ENCODE data around the gene THPO. TPM values are rescaled to one million over a fixed set of nuclear protein-coding genes. Genes with fewer than 3 reads are reported as not detected.

Gene THPO
- polyA plus RNA-seq (2013), result not detected

DNA sequence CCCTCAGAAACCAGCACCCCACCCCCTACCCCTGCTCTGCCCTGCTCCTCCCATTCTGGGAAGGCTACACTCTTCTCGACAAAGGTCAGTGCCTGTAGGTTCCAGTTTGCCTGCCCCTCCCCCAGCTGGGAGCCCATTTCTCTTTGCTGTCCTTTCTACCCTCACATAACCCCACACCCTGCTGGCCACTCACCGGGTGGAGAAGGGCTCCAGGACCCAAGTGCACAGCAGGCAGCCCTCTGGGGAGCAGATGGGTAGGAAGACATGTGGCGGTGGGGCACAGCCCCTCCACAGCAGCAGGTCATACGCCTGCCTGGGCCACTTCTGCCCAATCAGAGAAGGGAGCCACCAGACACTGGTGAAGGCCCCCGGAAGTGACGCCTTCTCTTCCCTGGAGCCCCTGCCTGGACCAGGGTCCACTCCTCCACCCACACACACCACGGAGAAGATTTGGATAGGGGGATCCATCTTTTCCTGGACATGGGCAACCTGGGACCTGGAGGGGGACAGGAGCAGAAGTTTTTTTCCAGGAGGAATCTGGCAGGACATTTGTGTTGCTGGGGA, at the start of gene THPO:
THPO (minus strand) TSS at position 326 of the 564 bp plus-strand sequence. CDS start 1,948 bp downstream, outside the sequence.
- H3K36me3 ChIP-seq (ENCODE audit: control insufficient read depth in 4 of 4, insufficient read depth in 4 of 4, low read length in 3 of 4), result no peaks in the 10 kb centered on the region
- H3K27ac ChIP-seq (ENCODE audit: insufficient read depth in 1 of 2, low read depth in 1 of 2, low read length in 2 of 2, poor library complexity in 1 of 2, severe bottlenecking in 2 of 2), result no peak within 1 kb of the TSS
- DNase-seq, result no peak
- peaks cover 0 to 47% (median 22%) of the 10 kb centered on the region in 5 experiments for H3K27me3 ChIP-seq (replicated peaks in 2 of 5; ENCODE audit: control insufficient read depth in 4 of 5, insufficient read depth in 5 of 5, low read length in 4 of 5)
- POLR2A ChIA-PET, result no interaction called here
- H3K9me3 ChIP-seq (ENCODE audit: control extremely low read depth in 1 of 5, control insufficient read depth in 4 of 5, insufficient read depth in 2 of 5, low read depth in 1 of 5, low read length in 4 of 5), result no peaks in the 10 kb centered on the region
- 100% methylated on average over 4 of the region's 7 CpGs for WGBS (ENCODE audit: insufficient coverage)
- H3K4me3 ChIP-seq (ENCODE audit: control insufficient read depth in 1 of 7, extremely low read depth in 1 of 7, insufficient read depth in 4 of 7, low read depth in 2 of 7, low read length in 6 of 7), result no peak within 1 kb of the TSS
- H3K4me1 ChIP-seq (ENCODE audit: control extremely low read depth in 1 of 4, control insufficient read depth in 4 of 4, insufficient read depth in 4 of 4, low read length in 3 of 4), result peaks cover 2 to 27% (median 21%) of the 10 kb centered on the region in 4 experiments
- CTCF ChIA-PET, result interaction anchor here (1.2 to 15.3 kb wide), 7 partner anchors 9 to 164 kb away, joined by 3 to 368 read pairs (median 5); no protein-coding TSS in a partner anchor

DNA sequence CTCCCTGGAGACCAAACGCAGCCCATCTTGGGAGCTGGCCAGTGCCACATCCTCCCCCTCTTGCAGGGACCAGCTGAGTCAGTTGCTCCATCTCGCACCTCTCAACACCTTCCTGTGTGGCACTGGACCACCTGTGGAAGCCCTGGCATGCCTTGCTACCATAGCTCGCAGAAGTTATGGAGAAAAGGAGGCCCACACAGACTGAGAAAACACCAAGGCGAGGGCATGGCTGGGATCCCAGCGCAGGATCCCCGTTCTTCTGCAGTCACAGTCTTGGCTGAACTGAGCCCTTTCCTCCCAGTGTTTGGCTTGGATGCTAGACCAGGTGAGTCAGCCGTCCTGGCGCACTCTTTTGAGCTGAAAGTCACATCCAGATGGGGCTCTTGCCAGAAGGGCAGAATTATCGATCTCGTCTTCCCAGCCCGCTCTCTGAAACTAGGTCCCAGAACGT, 48.7 kb upstream of the THPO start:
- Histone ChIP-seq H3K36me3 (ENCODE audit: control insufficient read depth in 4 of 4, insufficient read depth in 4 of 4, low read length in 3 of 4) (no peaks in the 10 kb centered on the region), H3K27me3 (replicated peaks in 2 of 5; ENCODE audit: control insufficient read depth in 4 of 5, insufficient read depth in 5 of 5, low read length in 4 of 5) (no peaks in the 10 kb centered on the region), H3K4me1 (ENCODE audit: control extremely low read depth in 1 of 4, control insufficient read depth in 4 of 4, insufficient read depth in 4 of 4, low read length in 3 of 4) (no peaks in the 10 kb centered on the region), H3K4me3 (ENCODE audit: control insufficient read depth in 1 of 7, extremely low read depth in 1 of 7, insufficient read depth in 4 of 7, low read depth in 2 of 7, low read length in 6 of 7) (no peak overlapping the region), H3K9me3 (ENCODE audit: control extremely low read depth in 1 of 5, control insufficient read depth in 4 of 5, insufficient read depth in 2 of 5, low read depth in 1 of 5, low read length in 4 of 5) (peaks cover 0 to 8% (median 0%) of the 10 kb centered on the region in 5 experiments), H3K27ac (ENCODE audit: insufficient read depth in 1 of 2, low read depth in 1 of 2, low read length in 2 of 2, poor library complexity in 1 of 2, severe bottlenecking in 2 of 2) (no peak overlapping the region)
- POLR2A ChIA-PET, result interaction anchor here (0.6 kb wide), 1 partner anchor 950 kb away, joined by 3 read pairs; no protein-coding TSS in a partner anchor
- CTCF ChIA-PET, result interaction anchor here (0.7 to 2.0 kb wide), 5 partner anchors 9 to 113 kb away, joined by 3 to 9 read pairs (median 4); no protein-coding TSS in a partner anchor
- DNase-seq, result no peak
- WGBS (ENCODE audit: insufficient coverage), result 97% methylated on average over 10 of the region's 12 CpGs

DNA sequence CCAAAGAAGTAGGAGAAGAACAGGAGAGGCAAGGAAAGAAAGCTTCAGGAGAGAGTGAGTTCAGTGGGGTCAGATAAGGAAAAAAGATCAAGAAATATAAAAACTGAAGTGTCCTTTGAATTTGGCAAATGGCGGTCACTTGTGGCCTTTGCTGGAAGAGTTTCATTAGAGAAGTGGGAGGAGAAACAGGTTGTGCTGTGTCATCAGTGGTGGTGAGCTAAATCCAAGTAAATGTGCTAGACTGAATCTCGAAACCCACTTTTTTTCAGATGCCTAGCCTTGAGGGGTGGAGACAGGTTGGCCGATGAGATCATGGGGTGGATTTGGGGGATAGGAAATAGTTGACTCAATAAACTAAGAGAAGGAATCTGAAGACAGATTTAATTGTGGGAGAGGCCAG, 45.6 kb upstream of the THPO start:
- CTCF ChIA-PET, result interaction anchor here (0.8 to 14.0 kb wide), 7 partner anchors 14 to 118 kb away, joined by 3 to 173 read pairs (median 3); no protein-coding TSS in a partner anchor
- H3K9me3 ChIP-seq (ENCODE audit: control extremely low read depth in 1 of 5, control insufficient read depth in 4 of 5, insufficient read depth in 2 of 5, low read depth in 1 of 5, low read length in 4 of 5), result peaks cover 0 to 8% (median 0%) of the 10 kb centered on the region in 5 experiments
- POLR2A ChIA-PET, result no interaction called here
- H3K4me3 ChIP-seq (ENCODE audit: control insufficient read depth in 1 of 7, extremely low read depth in 1 of 7, insufficient read depth in 4 of 7, low read depth in 2 of 7, low read length in 6 of 7), result no peak overlapping the region
- no peaks in the 10 kb centered on the region for H3K27me3 ChIP-seq (replicated peaks in 2 of 5; ENCODE audit: control insufficient read depth in 4 of 5, insufficient read depth in 5 of 5, low read length in 4 of 5)
- WGBS (ENCODE audit: insufficient coverage), result 80% methylated on average over 2 of the region's 3 CpGs
- peak in 2 of 3 donors; percentile 65 to 70 for DNase-seq
- no peaks in the 10 kb centered on the region for H3K4me1 ChIP-seq (ENCODE audit: control extremely low read depth in 1 of 4, control insufficient read depth in 4 of 4, insufficient read depth in 4 of 4, low read length in 3 of 4)
- H3K27ac ChIP-seq (ENCODE audit: insufficient read depth in 1 of 2, low read depth in 1 of 2, low read length in 2 of 2, poor library complexity in 1 of 2, severe bottlenecking in 2 of 2), result no peak overlapping the region
- no peaks in the 10 kb centered on the region for H3K36me3 ChIP-seq (ENCODE audit: control insufficient read depth in 4 of 4, insufficient read depth in 4 of 4, low read length in 3 of 4)

DNA sequence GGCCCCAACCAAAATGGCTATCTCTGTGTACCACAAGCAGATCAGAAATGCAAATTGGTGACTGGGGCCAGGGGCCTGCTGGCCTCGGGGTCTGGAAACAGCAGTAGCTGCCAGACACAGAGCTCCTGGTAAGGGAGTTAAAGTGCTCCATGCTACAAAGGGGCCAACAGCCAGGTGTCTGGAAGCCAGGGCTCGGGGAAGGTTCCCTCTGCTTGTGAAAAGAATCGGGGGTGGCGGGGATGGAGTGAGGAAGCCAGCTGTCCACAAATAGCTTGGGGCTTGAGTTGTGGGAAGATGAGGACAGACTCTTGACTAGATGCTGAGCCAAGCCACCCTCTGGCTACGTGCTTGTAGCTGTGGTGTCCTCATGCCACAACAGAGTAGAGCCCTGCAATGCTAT, 41.2 kb upstream of the THPO start:
- CTCF ChIA-PET, result interaction anchor here (0.9 to 14.0 kb wide), 10 partner anchors 28 to 122 kb away, joined by 3 to 173 read pairs (median 8); no protein-coding TSS in a partner anchor
- no peaks in the 10 kb centered on the region for H3K4me1 ChIP-seq (ENCODE audit: control extremely low read depth in 1 of 4, control insufficient read depth in 4 of 4, insufficient read depth in 4 of 4, low read length in 3 of 4)
- H3K4me3 ChIP-seq (ENCODE audit: control insufficient read depth in 1 of 7, extremely low read depth in 1 of 7, insufficient read depth in 4 of 7, low read depth in 2 of 7, low read length in 6 of 7), result no peak overlapping the region
- H3K36me3 ChIP-seq (ENCODE audit: control insufficient read depth in 4 of 4, insufficient read depth in 4 of 4, low read length in 3 of 4), result no peaks in the 10 kb centered on the region
- no peaks in the 10 kb centered on the region for H3K27me3 ChIP-seq (replicated peaks in 2 of 5; ENCODE audit: control insufficient read depth in 4 of 5, insufficient read depth in 5 of 5, low read length in 4 of 5)
- 90% methylated on average over 4 of the region's 5 CpGs for WGBS (ENCODE audit: insufficient coverage)
- peaks cover 0 to 8% (median 0%) of the 10 kb centered on the region in 5 experiments for H3K9me3 ChIP-seq (ENCODE audit: control extremely low read depth in 1 of 5, control insufficient read depth in 4 of 5, insufficient read depth in 2 of 5, low read depth in 1 of 5, low read length in 4 of 5)
- POLR2A ChIA-PET, result no interaction called here
- DNase-seq, result no peak
- H3K27ac ChIP-seq (ENCODE audit: insufficient read depth in 1 of 2, low read depth in 1 of 2, low read length in 2 of 2, poor library complexity in 1 of 2, severe bottlenecking in 2 of 2), result no peak overlapping the region

DNA sequence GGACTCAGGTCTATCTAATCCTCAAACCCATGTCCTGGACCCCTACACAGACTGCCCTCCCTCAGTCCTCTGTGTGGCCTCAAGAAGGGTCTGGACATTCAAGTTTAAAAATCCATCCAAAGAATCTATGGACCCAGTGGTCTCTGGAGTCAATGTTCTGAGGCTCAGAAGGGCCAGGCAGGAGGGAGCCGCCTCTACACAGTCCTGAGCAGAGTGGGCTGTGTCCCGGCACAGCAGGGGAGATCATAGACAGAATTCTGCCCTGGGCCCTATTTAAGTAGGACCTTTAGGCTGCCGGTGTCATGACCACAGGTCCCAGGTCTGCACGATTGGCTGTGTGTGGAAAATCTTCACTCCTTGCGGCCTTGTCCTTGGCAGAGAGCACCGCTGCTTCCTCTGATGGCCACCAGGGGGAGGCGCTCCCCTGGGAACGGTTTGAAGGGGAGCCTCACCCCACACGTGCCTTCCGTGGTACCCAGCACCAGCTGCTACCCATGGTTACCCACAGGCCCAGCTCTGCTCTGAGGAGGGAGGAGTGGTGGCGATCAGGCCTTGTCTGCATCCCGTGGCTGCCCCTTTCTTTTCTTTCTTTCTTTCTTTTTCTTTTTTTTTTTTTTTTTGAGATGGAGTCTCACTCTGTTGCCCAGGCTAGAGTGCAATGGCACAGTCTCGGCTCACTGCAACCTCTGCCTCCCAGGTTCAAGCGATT, 39.8 kb upstream of the THPO start:
- Histone ChIP-seq H3K27ac (ENCODE audit: insufficient read depth in 1 of 2, low read depth in 1 of 2, low read length in 2 of 2, poor library complexity in 1 of 2, severe bottlenecking in 2 of 2) (no peak overlapping the region), H3K9me3 (ENCODE audit: control extremely low read depth in 1 of 5, control insufficient read depth in 4 of 5, insufficient read depth in 2 of 5, low read depth in 1 of 5, low read length in 4 of 5) (peaks cover 0 to 6% (median 0%) of the 10 kb centered on the region in 5 experiments), H3K27me3 (replicated peaks in 2 of 5; ENCODE audit: control insufficient read depth in 4 of 5, insufficient read depth in 5 of 5, low read length in 4 of 5) (no peaks in the 10 kb centered on the region), H3K4me3 (ENCODE audit: control insufficient read depth in 1 of 7, extremely low read depth in 1 of 7, insufficient read depth in 4 of 7, low read depth in 2 of 7, low read length in 6 of 7) (no peak overlapping the region), H3K4me1 (ENCODE audit: control extremely low read depth in 1 of 4, control insufficient read depth in 4 of 4, insufficient read depth in 4 of 4, low read length in 3 of 4) (no peaks in the 10 kb centered on the region), H3K36me3 (ENCODE audit: control insufficient read depth in 4 of 4, insufficient read depth in 4 of 4, low read length in 3 of 4) (no peaks in the 10 kb centered on the region)
- POLR2A ChIA-PET, result no interaction called here
- WGBS (ENCODE audit: insufficient coverage), result 43% methylated on average over 4 of the region's 14 CpGs
- peak; percentile 85 to 90 (median 88) for DNase-seq
- CTCF ChIA-PET, result interaction anchor here (0.6 to 14.0 kb wide), 18 partner anchors 10 to 133 kb away, joined by 3 to 173 read pairs (median 6); no protein-coding TSS in a partner anchor

DNA sequence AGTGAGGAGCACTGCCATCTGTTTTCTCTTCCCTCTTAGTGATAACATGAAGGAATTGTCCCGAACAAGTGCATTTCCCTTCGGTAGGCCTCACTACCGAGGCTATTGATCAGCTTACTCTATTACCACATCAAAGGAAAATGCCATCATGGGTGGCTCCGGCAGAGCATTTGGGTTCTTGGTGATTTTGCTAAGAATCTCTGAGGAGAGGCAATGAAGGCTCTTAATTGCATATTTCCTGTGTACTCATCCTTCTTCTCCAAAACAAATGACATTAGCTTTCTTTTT, 37.1 kb upstream of the THPO start:
- CTCF ChIA-PET, result interaction anchor here (0.9 to 14.0 kb wide), 7 partner anchors 12 to 168 kb away, joined by 3 to 173 read pairs (median 3); no protein-coding TSS in a partner anchor
- H3K27me3 ChIP-seq (replicated peaks in 2 of 5; ENCODE audit: control insufficient read depth in 4 of 5, insufficient read depth in 5 of 5, low read length in 4 of 5), result no peaks in the 10 kb centered on the region
- POLR2A ChIA-PET, result no interaction called here

More for the DNA sequence above, 37.1 kb upstream of the THPO start:
- no peaks in the 10 kb centered on the region for H3K4me1 ChIP-seq (ENCODE audit: control extremely low read depth in 1 of 4, control insufficient read depth in 4 of 4, insufficient read depth in 4 of 4, low read length in 3 of 4)
- H3K36me3 ChIP-seq (ENCODE audit: control insufficient read depth in 4 of 4, insufficient read depth in 4 of 4, low read length in 3 of 4), result no peaks in the 10 kb centered on the region
- no peak for DNase-seq
- H3K27ac ChIP-seq (ENCODE audit: insufficient read depth in 1 of 2, low read depth in 1 of 2, low read length in 2 of 2, poor library complexity in 1 of 2, severe bottlenecking in 2 of 2), result no peak overlapping the region
- WGBS (ENCODE audit: insufficient coverage), result 96% methylated on average over 4 of the region's 4 CpGs
- H3K9me3 ChIP-seq (ENCODE audit: control extremely low read depth in 1 of 5, control insufficient read depth in 4 of 5, insufficient read depth in 2 of 5, low read depth in 1 of 5, low read length in 4 of 5), result peaks cover 0 to 2% (median 0%) of the 10 kb centered on the region in 5 experiments
- no peak overlapping the region for H3K4me3 ChIP-seq (ENCODE audit: control insufficient read depth in 1 of 7, extremely low read depth in 1 of 7, insufficient read depth in 4 of 7, low read depth in 2 of 7, low read length in 6 of 7)

All from common myeloid progenitor, CD34-positive (primary cell).